T follicular helper cell (primary cell): Measurements from ENCODE around the gene DNAJA3.

ENCODE experiments used
- DNase-seq: peaks from one replicate; pipeline ENCODE4 v3.0.0-alpha.2; 2020; ENCODE audit warnings: low read depth
- total RNA-seq, 2 experiments: gene quantifications; one replicate each; lab custom pipeline; 2026; lab: John Stamatoyannopoulos, UW

Gene DNAJA3
- 93.3 to 139 reads per million in 2 experiments for total RNA-seq

DNA sequence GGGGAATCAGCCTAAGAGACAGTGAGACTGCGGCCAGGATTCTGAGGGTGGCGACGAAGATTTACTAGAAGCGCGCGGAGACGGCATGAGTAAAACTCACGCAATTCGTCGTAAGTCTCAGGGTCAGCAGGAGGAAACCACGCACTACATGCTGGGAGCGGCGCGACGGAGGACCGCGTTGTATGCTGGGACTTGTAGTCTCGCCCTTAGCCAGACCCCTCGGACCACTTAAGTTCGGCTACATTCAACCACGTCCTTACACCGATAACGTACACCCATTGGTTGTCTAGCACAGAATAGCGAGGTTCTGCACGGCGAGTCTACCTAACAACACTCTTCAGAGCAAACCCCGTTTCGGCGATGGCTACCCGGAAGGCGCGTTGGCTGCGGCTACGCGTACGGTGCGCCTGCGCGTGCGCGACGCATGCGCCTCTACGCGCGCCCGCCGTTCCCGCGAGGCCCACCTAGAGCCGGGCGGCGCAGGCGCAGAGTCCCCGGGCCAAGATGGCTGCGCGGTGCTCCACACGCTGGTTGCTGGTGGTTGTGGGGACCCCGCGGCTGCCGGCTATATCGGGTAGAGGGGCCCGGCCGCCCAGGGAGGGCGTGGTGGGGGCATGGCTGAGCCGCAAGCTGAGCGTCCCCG is at the start of gene DNAJA3:
Gene DNAJA3, plus strand, starts transcription at position 491 of the 643 bp plus-strand sequence. Its CDS starts 14 bp downstream, at position 505.
- DNase-seq: peak; percentile 88

DNA sequence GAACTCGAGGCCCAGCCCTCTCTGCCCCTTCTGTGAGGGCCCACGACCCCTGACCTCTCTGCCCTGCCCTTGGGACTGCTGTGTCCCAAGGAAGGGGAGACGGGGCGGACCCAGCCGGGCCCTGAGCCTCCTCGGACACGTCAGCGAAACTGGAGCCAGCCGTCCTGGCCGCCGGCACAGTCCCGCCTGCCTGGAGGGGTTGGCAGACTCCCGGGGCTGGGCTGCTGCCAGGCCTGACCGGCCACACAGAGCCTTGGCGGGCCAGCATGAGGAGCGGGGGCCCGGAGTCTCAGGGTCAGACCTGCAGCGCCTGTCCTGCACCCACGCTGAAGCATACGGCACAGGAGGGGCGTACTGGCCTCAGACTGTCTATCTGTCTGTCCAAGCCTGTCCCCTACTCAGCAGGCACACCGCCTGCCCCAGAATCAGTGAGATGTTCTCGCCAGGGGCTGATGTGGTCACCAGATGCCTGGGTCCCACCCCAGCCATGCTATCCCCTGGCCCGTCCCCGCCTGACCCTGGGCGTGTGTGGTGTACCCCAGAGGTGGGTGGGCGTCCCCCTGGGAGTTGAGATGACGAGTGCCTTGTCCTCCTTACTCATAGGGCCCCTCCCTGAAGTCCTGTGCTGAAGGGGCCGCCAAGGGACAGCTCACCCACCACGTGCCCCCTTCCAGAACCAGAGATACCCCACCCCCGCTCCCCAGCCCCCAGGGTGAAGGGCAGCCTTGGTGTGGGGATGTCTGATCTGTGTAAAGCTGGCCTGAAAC is 49.4 kb upstream of the DNAJA3 start:
- no peak for DNase-seq

GRCh38 chr16:4376893-4377572 is 48.6 kb upstream of the DNAJA3 start:
- no peak for DNase-seq

DNA sequence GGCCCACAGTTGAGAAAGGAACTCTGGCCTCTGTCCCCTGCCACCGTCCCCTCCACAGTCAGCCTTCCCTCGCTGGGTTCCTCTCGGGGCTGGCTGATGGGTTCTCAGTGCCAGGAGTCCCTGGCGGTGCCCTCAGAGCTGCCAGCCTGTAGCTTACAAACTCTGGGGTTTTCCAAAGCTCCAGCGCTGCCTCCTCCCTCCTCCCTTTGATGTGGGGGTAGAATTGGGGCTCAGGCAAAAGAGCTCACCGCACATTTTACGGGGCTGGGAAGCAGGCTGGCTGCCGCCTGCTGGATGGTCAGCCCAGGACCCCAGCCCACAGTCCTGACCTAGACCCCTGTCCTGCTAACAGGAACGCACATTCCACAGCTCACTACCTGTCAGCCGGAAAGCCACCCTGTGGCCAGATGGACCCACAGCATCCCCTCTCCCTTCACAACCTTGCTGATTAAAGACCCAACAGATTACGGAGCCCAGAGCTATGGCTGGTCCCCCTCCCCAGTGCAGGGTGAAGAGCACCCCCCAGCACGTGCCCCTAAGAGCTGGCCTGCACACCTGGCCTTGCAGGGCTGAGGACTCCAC is 48.0 kb upstream of the DNAJA3 start:
- no peak for DNase-seq

DNA sequence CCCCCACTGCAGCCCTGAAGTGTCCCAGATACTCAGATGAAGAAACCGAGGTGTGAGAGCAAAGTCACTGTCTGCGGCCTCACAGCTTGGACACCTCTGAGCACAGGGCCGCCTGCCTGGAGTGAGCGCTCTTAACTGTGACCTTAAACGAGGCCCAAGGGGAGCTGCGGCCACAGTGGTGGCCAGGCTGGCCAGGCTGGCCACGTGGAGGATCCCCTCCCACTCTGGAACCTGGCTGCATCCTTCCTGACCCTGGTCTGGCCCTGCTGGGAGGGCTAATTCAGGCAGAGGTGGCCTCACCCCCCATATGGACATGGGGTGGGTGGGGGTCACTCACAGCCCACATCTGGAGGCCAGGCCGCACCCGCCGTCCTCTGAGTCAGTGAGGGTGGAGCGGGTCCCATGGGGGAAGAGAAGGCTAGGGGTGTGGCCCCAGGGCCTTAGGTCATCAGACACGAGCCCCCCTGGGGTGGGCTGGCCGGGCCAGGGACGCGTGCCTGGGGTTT is 47.5 kb upstream of the DNAJA3 start:
- no peak for DNase-seq

DNA sequence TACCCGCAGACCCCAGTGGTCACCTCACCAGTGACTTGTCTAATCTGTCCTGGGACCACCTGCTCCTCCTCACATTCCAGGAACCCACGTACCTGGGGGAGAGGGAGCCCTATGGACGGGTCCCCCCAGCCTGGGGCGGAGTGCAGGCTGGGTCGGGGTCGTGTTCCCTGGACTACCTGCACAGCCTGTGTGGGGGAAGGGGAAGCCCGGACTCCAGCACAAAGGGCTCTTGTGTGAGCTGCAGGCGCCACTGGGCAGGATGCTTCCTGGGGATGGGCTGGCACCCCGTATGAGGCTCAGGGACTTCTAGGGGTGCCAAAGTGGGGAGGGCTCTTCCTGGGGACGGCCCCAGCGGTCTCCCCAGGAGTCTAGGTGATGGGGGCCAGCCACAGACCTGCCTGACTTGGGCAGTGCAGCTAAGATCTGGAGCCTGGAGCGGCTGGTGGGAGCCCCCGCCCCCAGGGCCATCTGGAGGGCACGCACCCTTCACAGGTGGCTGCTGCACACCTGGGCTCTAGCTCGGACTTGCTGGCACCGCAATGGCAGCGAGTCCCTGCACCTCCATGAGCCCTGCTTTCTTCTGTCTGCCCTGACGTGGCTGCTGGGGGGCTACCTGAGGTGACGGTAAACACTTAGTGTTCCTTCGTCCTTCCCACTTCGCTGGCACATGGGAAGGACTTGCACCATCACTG is 46.5 kb upstream of the DNAJA3 start:
- DNase-seq: no peak

- no peak for DNase-seq
Observed at GRCh38 chr16:4380119-4381063, 45.3 kb upstream of the DNAJA3 start.

GRCh38 chr16:4381072-4381934 is 44.4 kb upstream of the DNAJA3 start:
- DNase-seq: no peak

DNA sequence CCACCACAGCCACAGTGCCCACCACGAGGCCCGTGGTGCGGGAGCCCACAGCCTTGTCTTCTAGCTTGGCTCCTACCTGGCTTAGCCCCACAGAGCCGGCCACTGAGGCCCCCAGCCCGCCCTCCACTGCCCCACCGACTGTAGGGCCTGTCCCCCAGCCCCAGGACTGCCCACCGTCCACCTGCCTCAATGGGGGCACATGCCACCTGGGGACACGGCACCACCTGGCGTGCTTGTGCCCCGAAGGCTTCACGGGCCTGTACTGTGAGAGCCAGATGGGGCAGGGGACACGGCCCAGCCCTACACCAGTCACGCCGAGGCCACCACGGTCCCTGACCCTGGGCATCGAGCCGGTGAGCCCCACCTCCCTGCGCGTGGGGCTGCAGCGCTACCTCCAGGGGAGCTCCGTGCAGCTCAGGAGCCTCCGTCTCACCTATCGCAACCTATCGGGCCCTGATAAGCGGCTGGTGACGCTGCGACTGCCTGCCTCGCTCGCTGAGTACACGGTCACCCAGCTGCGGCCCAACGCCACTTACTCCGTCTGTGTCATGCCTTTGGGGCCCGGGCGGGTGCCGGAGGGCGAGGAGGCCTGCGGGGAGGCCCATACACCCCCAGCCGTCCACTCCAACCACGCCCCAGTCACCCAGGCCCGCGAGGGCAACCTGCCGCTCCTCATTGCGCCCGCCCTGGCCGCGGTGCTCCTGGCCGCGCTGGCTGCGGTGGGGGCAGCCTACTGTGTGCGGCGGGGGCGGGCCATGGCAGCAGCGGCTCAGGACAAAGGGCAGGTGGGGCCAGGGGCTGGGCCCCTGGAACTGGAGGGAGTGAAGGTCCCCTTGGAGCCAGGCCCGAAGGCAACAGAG is 43.5 kb upstream of the DNAJA3 start:
- DNase-seq: no peak

GRCh38 chr16:4382795-4383357 is 42.8 kb upstream of the DNAJA3 start:
- DNase-seq: no peak

- no peak for DNase-seq
Observed at GRCh38 chr16:4383591-4384444, 41.9 kb upstream of the DNAJA3 start.

- DNase-seq: no peak
Observed at GRCh38 chr16:4384509-4384942, 41.1 kb upstream of the DNAJA3 start.

DNA sequence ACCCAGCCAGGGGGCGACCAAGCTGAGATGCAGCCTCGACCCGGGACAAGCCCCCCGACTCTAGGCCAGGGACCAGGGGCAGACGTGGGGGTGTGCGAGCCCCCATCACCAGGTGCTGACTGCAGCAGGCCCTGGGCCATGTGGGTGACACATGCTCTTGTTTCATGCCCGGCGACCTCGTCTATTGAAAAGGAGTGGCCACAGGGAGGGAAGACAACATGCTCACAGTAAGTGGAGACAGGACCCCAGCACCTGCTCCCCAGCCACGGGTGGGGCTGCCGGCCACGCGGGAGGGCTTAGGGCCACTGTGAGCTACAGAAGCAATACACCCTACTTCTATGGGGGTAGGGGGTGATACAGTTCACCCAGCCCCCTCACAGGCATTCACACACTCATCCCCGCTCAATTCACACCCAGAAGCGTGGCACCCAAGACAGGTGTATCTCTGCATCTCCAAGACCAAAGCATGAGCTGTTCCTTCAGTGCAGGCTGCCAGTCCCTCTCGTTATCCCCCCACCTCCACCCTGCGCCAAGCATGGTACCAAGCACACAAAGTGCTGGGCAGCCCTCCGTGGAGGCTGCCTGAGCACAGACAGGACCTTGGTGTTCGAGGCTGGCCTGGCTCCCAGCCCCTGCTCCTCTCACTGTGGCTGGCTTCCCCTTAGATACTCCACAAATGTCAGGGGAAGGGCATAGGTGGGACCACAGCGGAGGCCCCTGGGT is 40.4 kb upstream of the DNAJA3 start:
- no peak for DNase-seq

- DNase-seq: no peak
Observed at GRCh38 chr16:4385789-4386450, 39.7 kb upstream of the DNAJA3 start.

DNA sequence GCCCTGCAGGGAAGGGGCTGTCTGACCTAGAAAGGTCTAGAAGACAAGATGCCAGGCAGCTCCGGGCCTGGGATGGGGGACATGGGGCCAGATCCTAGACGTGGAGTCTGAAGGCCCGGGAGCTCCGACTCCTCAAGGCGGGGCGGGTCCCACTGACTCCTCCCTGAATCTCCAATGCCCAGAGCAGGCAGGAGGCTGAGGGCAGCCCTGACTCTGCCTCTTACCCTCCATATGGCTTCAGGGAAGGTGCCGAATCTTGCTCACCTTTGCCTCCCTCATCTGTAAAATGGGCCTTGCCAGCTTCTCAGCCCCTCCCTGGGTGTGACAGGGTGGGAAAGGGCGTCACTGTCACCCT is 39.2 kb upstream of the DNAJA3 start:
- no peak for DNase-seq

GRCh38 chr16:4386951-4387565 is 38.6 kb upstream of the DNAJA3 start:
- DNase-seq: no peak
